CD4-positive, alpha-beta memory T cell (primary cell): ENCODE results near the gene TROAP. TPM values are rescaled to one million over a fixed set of nuclear protein-coding genes. Genes with fewer than 3 reads are reported as not detected.

Experiments used
- CTCF ChIA-PET: fragments of 350-600 bp; sonication (Branson Sonifier 250); formaldehyde crosslinking; loops from one replicate; lab custom pipeline; 2021; ENCODE audit warnings: inconsistent platforms; ENCODE audit not compliant: partially characterized antibody; lab: Charles Lee
- POLR2A ChIA-PET: fragments of 350-600 bp; sonication (Branson Sonifier 250); formaldehyde crosslinking; loops from one replicate; lab custom pipeline; 2021; ENCODE audit not compliant: partially characterized antibody; lab: Charles Lee
- DNase-seq, 5 donors: peaks; one replicate each; pipeline versions ENCODE4 v3.0.0 to v3.0.0-alpha.2; 2020 to 2022; ENCODE audit warnings: mixed read lengths in 1 of 5
- H3K27ac ChIP-seq: one replicate; pipeline ENCODE4 v1.7.0; 2013; ENCODE audit warnings: low read depth, low read length
- H3K27me3 ChIP-seq: 2 replicates; pipeline ENCODE4 v1.7.0; 2013; ENCODE audit warnings: mild to moderate bottlenecking, low read length, moderate library complexity; ENCODE audit not compliant: insufficient read depth
- H3K36me3 ChIP-seq: 2 replicates; pipeline ENCODE4 v1.7.0; 2013; ENCODE audit warnings: mild to moderate bottlenecking, low read length, moderate library complexity; ENCODE audit not compliant: insufficient read depth
- H3K4me1 ChIP-seq: 2 replicates; pipeline ENCODE4 v1.7.0; 2013; ENCODE audit warnings: mild to moderate bottlenecking, low read length, moderate library complexity; ENCODE audit not compliant: insufficient read depth
- H3K4me3 ChIP-seq, 2 donors: one replicate each; pipeline ENCODE4 v1.7.0; 2013; ENCODE audit warnings: low read length in 2 of 2, mild to moderate bottlenecking in 1 of 2
- H3K9me3 ChIP-seq, 2 donors: one replicate each; pipeline ENCODE4 v1.7.0; 2013; ENCODE audit warnings: low read length in 2 of 2, control low read depth in 1 of 2; ENCODE audit not compliant: control insufficient read depth in 1 of 2
- H3K27ac Mint-ChIP-seq, 7 donors: one replicate each; pipeline ENCODE4 v1.8.0; 2020 to 2021; ENCODE audit warnings: mixed read lengths in 7 of 7, mild to moderate bottlenecking in 6 of 7, inconsistent platforms in 3 of 7, moderate library complexity in 3 of 7
- H3K27me3 Mint-ChIP-seq, 2 donors: one replicate each; pipeline ENCODE4 v1.8.0; 2020 to 2021; ENCODE audit warnings: mixed read lengths in 2 of 2
- H3K36me3 Mint-ChIP-seq, 2 donors: one replicate each; pipeline ENCODE4 v1.8.0; 2020 to 2021; ENCODE audit warnings: mixed read lengths in 2 of 2, inconsistent platforms in 1 of 2, mild to moderate bottlenecking in 1 of 2
- H3K4me1 Mint-ChIP-seq, 4 donors: one replicate each; pipeline ENCODE4 v1.8.0; 2020 to 2021; ENCODE audit warnings: mixed read lengths in 4 of 4, mild to moderate bottlenecking in 1 of 4
- H3K4me3 Mint-ChIP-seq, 8 donors: one replicate each; pipeline ENCODE4 v1.8.0; 2020 to 2021; ENCODE audit warnings: mixed read lengths in 8 of 8, mild to moderate bottlenecking in 7 of 8, moderate library complexity in 6 of 8, inconsistent platforms in 3 of 8
- H3K9me3 Mint-ChIP-seq, 8 donors: one replicate each; pipeline ENCODE4 v1.8.0; 2020 to 2021; ENCODE audit warnings: mixed read lengths in 8 of 8, mild to moderate bottlenecking in 5 of 8, inconsistent platforms in 3 of 8, moderate library complexity in 1 of 8
- intact Hi-C: fragments of 100-400 bp; cut with micrococcal nuclease; formaldehyde crosslinking; loops from one replicate; pipeline ENCODE4 v1.15.1; 2023
- polyA plus RNA-seq, 2 donors: library from polyadenylated mRNA; unstranded; fragments of 300-500 nt; fragmentation: Illumina TruSeq; gene quantifications; one replicate each; pipeline ENCODE4 v1.2.3, GENCODE V29; 2021
- total RNA-seq, 2 experiments: library from RNA; stranded (reverse); gene quantifications; one replicate each; pipeline ENCODE4 v1.2.3, GENCODE V29; 2021

The TROAP gene
- total RNA-seq (under 1 TPM; 0.26 to 0.80 TPM), polyA plus RNA-seq (under 1 TPM in 1 of 2 donors, not detected in 1; 0.63 TPM)

- POLR2A ChIA-PET, result interaction anchor here (0.7 to 2.0 kb wide), 16 partner anchors 9 to 457 kb away, joined by 3 to 20 read pairs (median 5); partner anchors contain the start of genes PRPF40B, RND1, SPATS2 and TUBA1A
- Histone ChIP-seq H3K4me3 (peak within 1 kb of the TSS; percentile 54 to 77), H3K4me1 (peaks cover 14% of the 10 kb centered on the region), H3K27ac (peak within 1 kb of the TSS; percentile 51), H3K27me3 (no peaks in the 10 kb centered on the region), H3K9me3 (no peaks in the 10 kb centered on the region), H3K36me3 (no peaks in the 10 kb centered on the region)
- intact Hi-C loops, result loop anchor here (1.0 kb wide), 3 partner anchors 14 to 134 kb away; partner anchors contain the start of genes C1QL4, SPATS2 and TUBA1A
- Mint-ChIP-seq H3K4me1 (peaks cover 14 to 24% (median 15%) of the 10 kb centered on the region in 4 donors), H3K4me3 (peak within 1 kb of the TSS; percentile 92 to 99 (median 96)), H3K27ac (peak within 1 kb of the TSS; percentile 75 to 96 (median 91)), H3K27me3 (no peaks in the 10 kb centered on the region), H3K9me3 (no peaks in the 10 kb centered on the region), H3K36me3 (no peaks in the 10 kb centered on the region)
- CTCF ChIA-PET, result interaction anchor here (0.8 to 2.9 kb wide), 19 partner anchors 9 to 234 kb away, joined by 3 to 24 read pairs (median 4); partner anchors contain the start of genes C1QL4, DNAJC22, PRPH and TUBA1B
- peak; percentile 97 to 99 (median 97) for DNase-seq
Observed at GRCh38 chr12:49322708-49323523, at the start of gene TROAP. TSS of gene TROAP (plus strand) at chr12:49323255. CDS start at chr12:49323609, 354 bp downstream.

- peaks cover 20 to 35% of the 10 kb centered on the region in 2 donors for H3K36me3 Mint-ChIP-seq
- no peak overlapping the region for H3K27ac ChIP-seq
- ChIA-PET POLR2A (no interaction called here), CTCF (no interaction called here)
- H3K4me3 ChIP-seq, result no peak overlapping the region
- intact Hi-C loops, result no loop called here
- no peaks in the 10 kb centered on the region for H3K9me3 Mint-ChIP-seq
- H3K9me3 ChIP-seq, result no peaks in the 10 kb centered on the region
- no peak overlapping the region for H3K4me3 Mint-ChIP-seq
- no peaks in the 10 kb centered on the region for H3K27me3 Mint-ChIP-seq
- no peaks in the 10 kb centered on the region for H3K4me1 ChIP-seq
- no peaks in the 10 kb centered on the region for H3K27me3 ChIP-seq
- H3K36me3 ChIP-seq, result peaks cover 38% of the 10 kb centered on the region
- no peak overlapping the region for H3K27ac Mint-ChIP-seq
- H3K4me1 Mint-ChIP-seq, result peaks cover 0 to under 1% (median 0%) of the 10 kb centered on the region in 4 donors
- no peak for DNase-seq
Observed at GRCh38 chr12:49273726-49274395, 49.2 kb upstream of the TROAP start.

- no peak for DNase-seq
- no peak overlapping the region for H3K4me3 ChIP-seq
- no peaks in the 10 kb centered on the region for H3K4me1 ChIP-seq
- no peaks in the 10 kb centered on the region for H3K4me1 Mint-ChIP-seq
- no peaks in the 10 kb centered on the region for H3K9me3 Mint-ChIP-seq
- H3K27me3 ChIP-seq, result no peaks in the 10 kb centered on the region
- no peak overlapping the region for H3K27ac ChIP-seq
- peak overlapping the region in 1 of 7 donors; percentile 24 for H3K27ac Mint-ChIP-seq
- no peaks in the 10 kb centered on the region for H3K9me3 ChIP-seq
- intact Hi-C loops, result no loop called here
- POLR2A ChIA-PET, result no interaction called here
- H3K36me3 ChIP-seq, result peaks cover 35% of the 10 kb centered on the region
- CTCF ChIA-PET, result interaction anchor here (1.0 kb wide), 1 partner anchor 14 kb away, joined by 5 read pairs; no protein-coding TSS in a partner anchor
- no peaks in the 10 kb centered on the region for H3K27me3 Mint-ChIP-seq
- H3K4me3 Mint-ChIP-seq, result no peak overlapping the region
- peaks cover 17 to 32% of the 10 kb centered on the region in 2 donors for H3K36me3 Mint-ChIP-seq
Observed at GRCh38 chr12:49274396-49275069, 48.5 kb upstream of the TROAP start.

GRCh38 chr12:49276304-49277290 lies 46.5 kb upstream of the TROAP start:
- Mint-ChIP-seq H3K36me3 (peaks cover 8 to 18% of the 10 kb centered on the region in 2 donors), H3K4me1 (no peaks in the 10 kb centered on the region), H3K27me3 (peaks cover 0 to 3% of the 10 kb centered on the region in 2 donors), H3K4me3 (no peak overlapping the region), H3K9me3 (no peaks in the 10 kb centered on the region), H3K27ac (no peak overlapping the region)
- H3K27ac ChIP-seq, result no peak overlapping the region
- peaks cover 17% of the 10 kb centered on the region for H3K36me3 ChIP-seq
- intact Hi-C loops, result no loop called here
- no peak for DNase-seq
- no peaks in the 10 kb centered on the region for H3K9me3 ChIP-seq
- ChIA-PET POLR2A (interaction anchor here (0.5 kb wide), 1 partner anchor 172 kb away, joined by 3 read pairs; no protein-coding TSS in a partner anchor), CTCF (interaction anchor here (1.0 to 1.3 kb wide), 2 partner anchors 12 to 14 kb away, joined by 3 to 7 read pairs; no protein-coding TSS in a partner anchor)
- H3K4me1 ChIP-seq, result no peaks in the 10 kb centered on the region
- H3K4me3 ChIP-seq, result no peak overlapping the region
- no peaks in the 10 kb centered on the region for H3K27me3 ChIP-seq

GRCh38 chr12:49277466-49277865 lies 45.6 kb upstream of the TROAP start:
- intact Hi-C loops, result no loop called here
- DNase-seq, result no peak
- CTCF ChIA-PET, result interaction anchor here (1.0 to 1.3 kb wide), 2 partner anchors 11 to 13 kb away, joined by 3 to 7 read pairs; no protein-coding TSS in a partner anchor
- H3K27ac Mint-ChIP-seq, result peak overlapping the region in 1 of 7 donors; percentile 12
- POLR2A ChIA-PET, result interaction anchor here (0.5 kb wide), 1 partner anchor 171 kb away, joined by 3 read pairs; no protein-coding TSS in a partner anchor
- peaks cover 12% of the 10 kb centered on the region for H3K36me3 ChIP-seq
- peaks cover 0 to 7% of the 10 kb centered on the region in 2 donors for H3K27me3 Mint-ChIP-seq
- H3K4me1 ChIP-seq, result no peaks in the 10 kb centered on the region
- no peaks in the 10 kb centered on the region for H3K9me3 ChIP-seq
- no peaks in the 10 kb centered on the region for H3K9me3 Mint-ChIP-seq
- no peaks in the 10 kb centered on the region for H3K27me3 ChIP-seq
- H3K27ac ChIP-seq, result no peak overlapping the region
- H3K4me1 Mint-ChIP-seq, result no peaks in the 10 kb centered on the region
- H3K36me3 Mint-ChIP-seq, result peaks cover 8 to 12% of the 10 kb centered on the region in 2 donors
- H3K4me3 ChIP-seq, result no peak overlapping the region
- no peak overlapping the region for H3K4me3 Mint-ChIP-seq

GRCh38 chr12:49279706-49280159 lies 43.3 kb upstream of the TROAP start:
- H3K27ac ChIP-seq, result no peak overlapping the region
- POLR2A ChIA-PET, result no interaction called here
- no peaks in the 10 kb centered on the region for H3K9me3 ChIP-seq
- no peak overlapping the region for H3K4me3 ChIP-seq
- H3K36me3 ChIP-seq, result no peaks in the 10 kb centered on the region
- Mint-ChIP-seq H3K4me3 (no peak overlapping the region), H3K27ac (no peak overlapping the region), H3K27me3 (peaks cover 5 to 12% of the 10 kb centered on the region in 2 donors), H3K9me3 (no peaks in the 10 kb centered on the region), H3K4me1 (no peaks in the 10 kb centered on the region), H3K36me3 (no peaks in the 10 kb centered on the region)
- CTCF ChIA-PET, result interaction anchor here (2.5 kb wide), 1 partner anchor 10 kb away, joined by 10 read pairs; no protein-coding TSS in a partner anchor
- intact Hi-C loops, result no loop called here
- no peaks in the 10 kb centered on the region for H3K4me1 ChIP-seq
- no peak for DNase-seq
- H3K27me3 ChIP-seq, result no peaks in the 10 kb centered on the region
